ENCODE data around the gene AVEN.

DNA sequence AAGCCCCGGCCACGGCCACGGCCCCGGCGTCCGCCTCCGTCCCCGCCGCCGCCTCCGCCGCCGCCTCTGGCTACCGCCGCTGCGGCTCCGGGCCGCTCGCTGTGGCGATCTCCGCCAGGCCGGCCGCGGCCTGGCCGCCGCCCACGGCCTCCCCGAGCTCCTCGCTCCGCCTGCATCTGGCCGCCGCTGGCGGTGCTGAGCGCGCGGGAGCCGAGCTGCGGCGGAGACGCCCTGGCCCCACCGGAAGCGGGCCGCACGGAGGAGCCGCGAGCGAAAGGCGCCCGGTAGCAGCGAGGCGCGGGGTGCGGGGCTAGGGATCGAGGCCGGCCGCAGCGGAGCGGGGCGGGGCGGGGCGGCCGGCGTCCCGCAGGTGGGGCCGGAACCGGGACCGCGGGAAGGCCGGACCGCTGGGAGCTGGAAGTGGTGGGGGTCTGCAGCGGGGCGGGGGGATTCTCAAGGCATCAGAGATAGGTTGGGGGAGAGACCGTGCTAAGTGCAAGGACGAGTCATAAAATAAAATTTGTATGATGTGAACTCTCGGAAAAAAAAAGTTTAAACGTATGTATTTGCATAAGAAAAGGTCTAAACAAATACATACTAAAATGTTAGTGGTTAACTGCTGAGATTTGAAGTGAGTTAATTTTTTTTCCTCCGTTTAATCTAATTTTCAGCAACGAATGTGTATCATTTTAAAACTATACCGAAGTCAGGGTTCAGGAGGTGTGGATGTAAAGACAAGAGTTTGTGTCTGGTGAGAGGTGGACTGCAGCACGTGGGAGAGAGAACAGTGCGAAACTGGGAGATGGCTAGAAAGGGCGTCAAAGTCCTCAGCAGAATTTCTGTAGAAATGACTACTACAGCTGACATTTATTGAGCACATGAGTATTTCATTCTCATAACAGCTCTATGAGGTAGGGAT is at the start of gene AVEN:
- TF ChIP-seq GATA2 (IDR thresholded peaks at IDR 0.05; ENCODE audit: low read depth, low read length), result no peak
- no peak for TF ChIP-seq GATA3 (IDR thresholded peaks at IDR 0.05; ENCODE audit: low read depth, low read length)
